ENCODE results near the gene OSER1.
"Not testable (repeated sequence)": the region's sequence is repeated elsewhere in the genome, so short reads cannot be mapped to it uniquely, and the experiment has no call there.

The OSER1 gene

DNA sequence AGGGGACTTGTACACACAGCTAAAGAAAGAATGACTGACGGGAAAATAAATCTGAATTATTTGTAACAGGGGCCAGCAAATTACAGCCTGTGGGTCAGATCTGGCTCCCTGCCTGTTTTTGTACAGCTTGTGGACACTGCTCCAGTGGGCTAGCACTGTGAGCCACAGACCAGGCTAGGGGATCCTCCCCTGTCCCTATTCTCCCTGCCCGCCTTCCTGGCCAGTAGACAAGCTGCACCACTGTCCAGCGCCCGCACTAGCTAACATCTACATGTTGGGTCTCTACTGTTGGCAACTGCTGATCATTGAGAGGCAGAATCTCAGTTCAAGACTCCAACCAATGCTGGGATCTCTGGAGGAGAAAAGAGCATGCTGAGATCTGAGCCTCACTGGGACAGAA is 10.7 kb downstream of the OSER1 start:
- DNase-seq = no peak

- DNase-seq = no peak
These were observed 11.7 kb downstream of the OSER1 start for GRCh38 chr20:44198872-44199271.

- DNase-seq = no peak
These were observed 14.3 kb downstream of the OSER1 start for GRCh38 chr20:44196271-44196670.

GRCh38 chr20:44195605-44196004 is 15.0 kb downstream of the OSER1 start:
- no peak for DNase-seq

GRCh38 chr20:44193801-44194200 is 16.8 kb downstream of the OSER1 start:
- no peak for DNase-seq

- not testable (repeated sequence) for DNase-seq
These were observed 18.9 kb downstream of the OSER1 start for GRCh38 chr20:44191640-44192039.

DNA sequence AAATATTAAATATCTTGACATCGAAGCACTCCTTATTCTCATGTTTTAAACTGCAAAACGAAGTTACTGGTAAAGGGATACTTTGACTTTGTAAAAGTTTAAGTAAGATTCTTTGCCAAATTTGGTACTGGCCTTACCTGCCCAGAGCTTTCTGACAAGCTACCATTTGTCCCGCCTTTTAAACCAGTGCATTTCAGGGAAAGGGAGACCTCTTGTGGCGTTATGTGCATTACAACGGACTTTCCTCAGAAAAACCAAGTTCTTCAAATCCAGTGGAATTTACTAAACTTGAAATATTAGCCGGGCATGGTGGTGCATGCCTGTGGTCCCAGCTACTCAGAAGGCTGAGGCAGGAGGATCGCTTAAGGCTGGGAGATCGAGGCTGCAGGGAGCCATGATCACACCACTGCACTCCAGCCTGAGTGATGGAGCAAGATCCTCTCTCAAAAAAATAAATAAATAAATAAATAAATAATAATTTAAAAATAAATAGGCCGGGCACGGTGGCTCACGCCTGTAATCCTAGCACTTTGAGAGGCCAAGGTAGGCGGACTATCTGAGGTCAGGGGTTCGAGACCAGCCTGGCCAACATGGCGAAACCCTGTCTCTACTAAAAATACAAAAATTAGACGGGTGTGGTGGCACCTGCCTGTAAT is 20.2 kb downstream of the OSER1 start:
- not testable (repeated sequence) for DNase-seq

- DNase-seq = no peak
These were observed 21.8 kb downstream of the OSER1 start for GRCh38 chr20:44188752-44189151.

GRCh38 chr20:44187772-44188709 is 22.5 kb downstream of the OSER1 start:
- DNase-seq = no peak

DNA sequence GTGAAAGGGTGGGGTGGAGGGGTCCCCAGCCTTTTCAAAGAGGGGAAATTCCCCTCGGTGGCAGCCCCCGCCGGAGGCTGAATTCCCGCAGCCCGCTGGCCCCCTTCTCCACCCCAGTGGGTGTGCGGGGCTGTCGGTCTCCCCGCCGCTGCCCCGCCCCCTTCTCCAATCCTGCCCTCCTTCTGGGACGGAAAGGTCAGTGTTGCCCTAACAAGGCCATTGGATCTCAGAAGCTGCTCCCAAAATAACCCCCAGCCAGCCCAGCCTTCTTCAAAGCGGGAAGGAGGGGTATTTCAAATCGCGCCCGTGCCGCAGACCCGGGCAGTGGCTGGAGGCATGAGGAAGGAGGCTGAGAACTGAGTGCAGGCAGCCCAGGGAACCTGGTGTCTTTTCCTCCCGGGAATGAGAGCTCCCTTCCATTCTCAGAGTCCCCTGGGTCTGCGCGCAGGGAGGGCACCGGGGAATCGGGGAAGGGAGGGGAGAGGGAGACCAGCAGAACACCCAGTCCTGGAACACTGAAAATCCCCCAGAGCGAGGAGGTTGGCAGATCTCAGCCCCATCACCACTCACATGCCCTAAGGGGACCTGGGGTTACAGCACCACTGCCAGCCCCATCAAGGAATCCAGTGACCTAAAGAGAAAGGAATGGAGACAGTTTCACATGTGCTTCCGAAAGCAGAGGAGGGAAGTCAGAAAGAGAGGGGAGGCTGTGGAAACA is 23.4 kb downstream of the OSER1 start, which contains the start of gene JPH2:
Gene JPH2 (minus strand): TSS at position 135 of the 718 bp plus-strand sequence. CDS start 483 bp downstream, outside the sequence.
- no peak for DNase-seq

DNA sequence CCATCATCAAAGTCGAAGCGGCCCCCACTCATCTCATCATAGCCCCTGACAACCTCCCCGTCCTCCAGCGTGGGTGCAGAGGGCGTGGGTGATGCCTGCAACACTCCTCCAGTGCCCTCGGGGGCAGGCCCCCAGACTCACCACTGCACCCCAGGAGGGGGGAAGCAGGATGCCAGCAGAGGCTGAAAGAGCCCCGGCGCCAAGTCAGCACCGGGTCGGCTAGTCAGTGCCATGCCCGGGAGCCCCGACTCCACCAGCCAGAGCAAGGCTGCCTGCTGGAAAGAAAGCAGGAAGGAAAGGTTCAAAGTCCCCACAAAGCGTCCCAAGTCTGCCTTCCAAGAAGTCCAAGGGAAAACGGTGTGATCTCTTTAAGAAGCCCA is 23.9 kb downstream of the OSER1 start:
- no peak for DNase-seq

- no peak for DNase-seq
These were observed 24.4 kb downstream of the OSER1 start for GRCh38 chr20:44186201-44186600.

DNA sequence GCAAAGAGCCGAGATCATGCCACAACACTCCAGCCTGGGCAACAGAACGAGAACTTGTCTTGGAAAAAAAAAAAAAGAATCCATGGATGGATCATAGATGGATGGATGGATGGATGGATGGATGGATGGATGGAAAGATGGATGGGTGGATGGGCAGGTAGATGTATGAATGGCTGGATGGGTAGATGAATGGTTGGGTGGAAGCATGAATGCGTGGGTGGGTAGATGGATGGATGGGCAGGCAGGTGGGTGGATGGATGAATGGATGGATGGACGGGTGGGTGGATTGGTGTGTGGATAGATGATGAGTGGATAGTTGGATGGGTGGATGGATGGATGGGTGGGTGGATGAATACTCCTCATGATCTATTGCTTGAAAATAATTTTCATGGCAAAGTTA is 25.0 kb downstream of the OSER1 start:
- DNase-seq = no peak

DNA sequence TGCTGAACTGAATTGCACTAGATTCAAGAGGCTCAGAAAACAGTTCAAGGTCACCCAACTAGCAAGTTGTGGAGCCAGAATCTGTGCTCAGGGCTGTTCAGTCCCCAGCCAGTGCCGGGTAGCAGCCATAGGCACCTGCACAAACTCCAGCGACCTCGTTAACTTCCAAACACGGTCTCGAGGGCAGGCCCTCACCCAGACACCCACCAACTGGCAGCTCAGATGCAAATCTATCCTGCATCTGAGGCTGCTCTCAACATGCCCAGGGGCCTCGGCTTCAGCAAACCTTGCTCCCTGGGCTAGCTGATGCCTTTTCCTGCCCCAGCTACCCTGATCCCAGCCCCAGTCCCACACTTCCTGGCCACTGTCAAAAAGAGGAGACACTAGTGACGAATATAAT is 27.3 kb downstream of the OSER1 start:
- DNase-seq = no peak

DNA sequence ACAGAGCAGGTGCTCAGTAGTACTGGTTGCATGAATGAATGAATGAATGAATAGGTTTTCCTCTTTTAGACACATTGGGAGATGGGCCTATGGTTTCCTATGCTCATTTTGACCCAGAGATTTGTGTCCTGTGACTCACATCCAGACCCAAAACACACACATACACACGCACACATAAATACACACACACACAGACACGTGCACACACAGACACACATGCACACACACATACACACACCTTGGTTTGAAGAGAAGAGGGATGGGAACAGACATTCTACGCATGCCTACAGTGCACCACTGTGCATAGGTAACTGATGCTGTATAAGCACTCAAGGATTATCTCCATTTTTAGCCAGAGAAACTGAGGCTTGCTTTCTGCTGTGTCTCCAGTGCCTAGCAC is 27.7 kb downstream of the OSER1 start:
- no peak for DNase-seq

GRCh38 chr20:44182135-44182765 is 28.3 kb downstream of the OSER1 start:
- no peak for DNase-seq

DNA sequence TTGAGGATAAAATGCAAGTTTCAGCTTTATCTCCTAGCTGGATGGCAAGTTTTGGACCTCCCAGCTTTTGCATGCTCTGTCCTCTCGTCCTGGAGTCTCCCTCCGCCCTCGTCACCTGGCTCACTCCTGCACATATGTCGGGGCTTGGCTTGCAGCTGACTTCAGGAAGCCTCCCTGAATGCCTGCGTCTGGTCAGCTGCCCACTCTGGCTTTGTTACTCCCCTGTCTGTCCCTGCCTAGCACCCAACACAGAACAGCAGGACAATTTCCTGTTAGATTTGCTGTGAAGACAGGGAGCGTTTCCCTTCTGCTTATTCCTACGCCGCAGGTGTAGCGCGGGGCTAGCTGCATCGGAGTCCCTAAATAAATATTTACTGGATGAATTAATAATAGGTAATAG is 29.0 kb downstream of the OSER1 start:
- DNase-seq = peak; percentile 62

GRCh38 chr20:44180814-44181213 is 29.8 kb downstream of the OSER1 start:
- no peak for DNase-seq

- no peak for DNase-seq
These were observed 33.6 kb downstream of the OSER1 start for GRCh38 chr20:44176833-44177534.

DNA sequence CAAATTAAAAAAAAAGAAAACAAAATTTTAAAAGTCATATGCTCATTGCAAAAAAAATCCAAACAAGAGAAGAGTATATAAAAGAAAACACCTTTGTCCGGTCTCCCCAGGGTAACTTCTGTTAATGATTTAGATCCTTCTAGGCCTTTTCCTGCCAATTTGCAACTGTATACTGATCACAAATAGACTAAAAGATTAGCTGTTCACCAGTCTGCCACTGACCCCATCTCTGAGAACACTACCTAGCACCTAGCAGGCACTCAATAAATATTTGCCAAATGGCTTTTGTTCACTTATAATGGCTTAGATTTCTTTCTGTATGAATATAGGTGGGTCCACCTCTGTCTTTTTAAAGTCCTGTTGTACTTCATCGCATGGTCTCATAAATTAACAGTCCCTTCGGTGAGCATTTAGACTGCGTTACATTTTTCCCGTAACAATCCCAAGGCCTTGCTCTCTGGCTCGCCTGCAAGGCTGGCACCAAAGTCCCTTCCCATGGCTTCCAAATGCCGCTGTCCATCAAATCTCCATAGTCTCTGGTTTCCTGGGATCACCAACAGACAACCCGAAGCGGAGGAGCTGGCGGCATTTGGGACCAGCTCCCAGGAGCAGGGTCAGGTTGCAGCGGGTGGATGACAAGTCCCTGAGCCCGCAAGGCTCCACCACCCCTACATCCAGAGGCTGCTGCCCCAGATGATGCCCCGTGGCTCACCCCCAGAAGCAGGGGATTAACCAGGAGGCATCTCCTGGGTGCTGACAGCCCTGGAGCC is 35.4 kb downstream of the OSER1 start:
- DNase-seq = no peak

GRCh38 chr20:44173846-44174245 is 36.7 kb downstream of the OSER1 start:
- DNase-seq = no peak

DNA sequence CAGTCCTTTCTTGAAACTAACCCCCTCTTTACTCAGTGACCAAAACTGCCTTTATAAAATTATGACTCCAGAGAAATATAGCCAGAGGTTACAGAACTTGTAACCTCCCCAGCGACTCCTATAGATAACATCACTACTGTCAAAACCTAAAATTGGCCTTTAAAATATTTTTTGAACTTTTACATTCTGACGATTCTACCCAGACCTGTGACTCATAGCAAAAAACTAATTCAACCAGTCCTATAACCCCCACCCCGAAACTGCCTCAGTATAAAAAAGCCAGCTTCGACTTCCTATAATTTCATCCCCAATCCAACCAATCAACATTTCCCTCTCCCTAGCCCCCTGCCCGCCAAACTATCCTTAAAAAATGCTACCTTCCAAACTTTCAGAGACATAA is 37.5 kb downstream of the OSER1 start:
- no peak for DNase-seq

Measured in NCI-H1417 treated with DMSO at 0.1 percent for 48 hours (cell line).